MV-4-11 (cell line): Measurements from ENCODE around the gene NDUFS3.
"Not testable (repeated sequence)": the region's sequence is repeated elsewhere in the genome, so short reads cannot be mapped to it uniquely, and the experiment has no call there.

Source experiments
- DNase-seq: peaks from one replicate; lab custom pipeline; 2025; lab: John Stamatoyannopoulos, UW

Gene NDUFS3

DNA sequence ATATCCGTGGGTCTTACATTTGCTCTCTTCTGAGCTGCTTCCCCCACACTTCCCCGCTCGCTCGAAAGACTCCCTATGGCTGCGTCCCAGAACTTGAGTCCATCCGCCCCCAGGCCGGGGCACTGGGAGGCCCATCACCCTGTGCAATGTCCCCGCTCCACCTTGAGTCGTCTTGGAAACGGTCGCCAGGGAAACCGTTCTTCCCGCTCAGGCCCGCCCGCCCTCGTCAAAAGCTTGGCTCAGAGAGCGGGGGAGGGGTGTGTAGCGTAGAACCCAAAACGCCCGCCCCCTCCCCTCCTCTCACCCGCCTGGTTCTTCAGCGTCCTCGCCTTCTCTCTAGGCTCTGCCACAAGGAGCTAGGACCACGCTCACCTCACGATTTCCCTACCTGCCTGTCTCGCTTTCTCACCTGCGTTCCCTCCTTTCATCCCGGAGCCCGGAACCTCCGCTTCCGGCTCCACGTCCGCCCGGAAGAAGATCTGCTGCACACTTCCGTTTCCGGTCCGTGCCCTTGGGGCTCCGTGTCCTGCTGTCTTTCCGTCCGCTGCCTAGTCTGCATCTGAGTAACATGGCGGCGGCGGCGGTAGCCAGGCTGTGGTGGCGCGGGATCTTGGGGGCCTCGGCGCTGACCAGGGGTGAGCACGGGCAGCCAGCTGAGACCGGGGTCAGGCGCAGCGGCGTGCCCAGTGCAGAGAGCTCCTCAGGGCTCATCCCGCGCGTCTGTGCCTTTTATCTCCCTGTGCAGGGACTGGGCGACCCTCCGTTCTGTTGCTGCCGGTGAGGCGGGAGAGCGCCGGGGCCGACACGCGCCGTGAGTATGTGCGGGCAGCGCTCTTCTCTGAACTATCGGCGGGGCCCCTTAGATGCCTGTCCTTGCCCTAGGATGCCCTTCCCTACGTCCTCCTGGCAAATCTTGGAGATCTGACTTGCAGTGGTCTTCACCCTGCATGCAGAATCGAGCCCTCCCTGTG lies at the start of gene NDUFS3, which contains the start of gene KBTBD4:
Gene NDUFS3, plus strand, starts transcription at position 551 of the 971 bp plus-strand sequence. Its CDS starts 18 bp downstream, at position 569.
Gene KBTBD4, minus strand, starts transcription at position 447 of the 971 bp plus-strand sequence. Its CDS starts 19 bp downstream, at position 428.
- DNase-seq: peak; percentile 82

DNA sequence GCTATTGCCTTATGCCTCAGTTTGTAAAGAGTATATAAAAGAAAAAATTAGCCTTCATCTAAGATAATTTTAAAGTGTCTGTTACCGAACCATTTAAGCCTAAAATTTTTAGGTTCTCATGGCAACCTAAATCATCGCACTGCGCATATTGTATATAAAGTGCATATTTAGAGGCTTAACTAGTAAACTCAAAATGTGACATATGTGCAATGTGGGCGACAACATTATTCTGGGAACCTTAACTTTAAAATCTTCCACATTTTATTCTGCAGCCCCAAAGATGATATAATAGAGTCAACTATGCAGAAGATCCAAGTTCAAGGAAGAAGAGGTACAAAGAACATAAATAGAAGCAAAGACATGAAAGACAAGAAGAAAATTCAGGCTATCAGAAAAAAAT lies 48.9 kb upstream of the NDUFS3 start:
- DNase-seq: no peak

DNA sequence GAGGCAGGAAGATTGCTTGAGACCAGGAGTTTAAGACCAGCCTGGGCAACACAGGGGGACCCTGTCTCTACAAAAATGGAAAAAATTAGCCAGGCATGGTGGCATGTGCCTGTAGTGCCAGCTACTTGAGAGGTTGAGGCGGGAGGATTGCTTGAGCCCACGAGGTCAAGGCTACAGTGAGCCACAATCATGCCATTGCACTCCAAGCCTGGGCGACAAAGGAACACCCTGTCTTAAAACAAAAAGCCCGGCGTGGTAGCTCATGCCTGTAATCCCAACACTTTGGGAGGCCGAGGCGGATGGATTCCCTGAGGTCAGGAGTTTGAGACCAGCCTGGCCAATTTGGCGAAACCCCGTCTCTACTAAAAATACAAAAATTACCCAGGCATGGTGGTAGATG lies 48.2 kb upstream of the NDUFS3 start:
- not testable (repeated sequence) for DNase-seq

GRCh38 chr11:47531666-47532065 lies 47.2 kb upstream of the NDUFS3 start:
- DNase-seq: no peak

DNA sequence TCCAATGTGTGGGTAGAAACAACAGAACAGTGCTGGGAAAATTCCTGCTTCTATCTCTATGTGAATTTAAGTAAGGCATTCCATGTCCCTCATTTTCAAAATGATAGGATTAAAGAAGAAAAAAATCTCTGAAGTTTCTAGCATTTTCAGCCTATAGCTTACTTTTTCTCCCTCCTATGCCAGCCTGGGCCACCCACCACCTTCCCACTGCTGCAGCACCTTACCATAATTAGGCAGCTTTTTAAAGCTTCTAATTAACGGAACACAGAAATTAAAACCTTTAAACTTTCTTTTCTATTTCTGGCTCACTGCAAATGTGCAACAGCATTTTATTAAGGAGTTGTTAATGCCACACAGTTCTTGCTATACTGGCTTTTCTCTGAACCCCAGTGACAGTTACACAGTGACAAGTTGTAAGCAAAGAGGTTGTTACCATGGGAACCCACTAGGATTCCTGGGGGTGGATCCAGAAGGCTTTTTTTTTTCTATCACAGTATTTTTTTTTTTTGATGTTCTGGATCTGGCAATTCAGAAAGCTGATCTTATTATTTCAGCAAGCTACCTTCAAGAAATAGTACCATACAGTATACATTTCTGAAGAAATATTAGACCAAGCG lies 46.2 kb upstream of the NDUFS3 start:
- DNase-seq: no peak

- peak; percentile 85 for DNase-seq
Observed at GRCh38 chr11:47533690-47534151, 45.2 kb upstream of the NDUFS3 start.

DNA sequence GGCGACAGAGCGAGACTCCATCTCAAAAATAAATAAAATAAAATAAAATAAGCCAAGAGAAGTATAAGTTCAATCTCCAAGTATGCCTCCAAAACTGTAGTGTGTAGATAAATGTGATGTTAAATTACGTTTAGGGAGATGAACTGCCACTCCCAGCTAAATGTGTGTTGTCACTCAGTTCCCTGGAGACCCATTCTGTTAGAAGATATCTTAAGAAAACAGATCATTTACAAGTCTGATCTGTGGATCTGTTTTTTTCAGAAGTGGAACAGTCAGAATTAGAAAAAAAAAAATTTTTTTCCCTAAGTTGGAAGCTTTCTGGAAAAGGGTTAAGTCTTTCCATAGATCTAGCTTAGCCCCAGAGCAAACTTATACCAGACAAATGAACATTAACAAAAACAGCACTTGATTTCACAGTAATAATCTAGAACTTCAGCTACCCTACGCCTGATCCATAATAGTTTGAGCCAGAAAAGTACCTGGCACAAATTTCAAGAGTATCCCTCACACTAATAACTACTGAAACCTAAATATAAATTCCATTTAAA lies 44.1 kb upstream of the NDUFS3 start:
- DNase-seq: no peak

DNA sequence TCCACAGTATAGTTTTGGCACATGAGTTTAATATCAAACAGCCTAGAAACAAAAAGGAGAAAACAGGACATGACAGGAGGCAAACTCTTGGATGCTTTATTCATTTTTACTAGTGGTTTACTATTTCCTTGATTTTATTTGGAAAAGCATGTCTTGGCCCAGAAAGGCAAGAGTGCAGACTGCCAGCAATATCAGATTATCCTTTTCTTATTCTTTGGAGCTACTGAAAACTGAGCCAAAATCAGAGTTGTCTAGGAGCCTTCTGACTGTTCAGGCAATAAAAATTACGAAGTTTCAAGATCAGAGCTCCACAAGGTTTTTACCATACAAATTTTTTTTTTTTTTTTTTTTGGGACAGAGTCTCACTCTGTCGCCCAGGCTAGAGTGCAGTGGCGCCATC lies 42.0 kb upstream of the NDUFS3 start:
- no peak for DNase-seq

GRCh38 chr11:47538741-47539565 lies 39.9 kb upstream of the NDUFS3 start:
- DNase-seq: no peak

GRCh38 chr11:47539681-47540039 lies 39.2 kb upstream of the NDUFS3 start:
- DNase-seq: no peak

DNA sequence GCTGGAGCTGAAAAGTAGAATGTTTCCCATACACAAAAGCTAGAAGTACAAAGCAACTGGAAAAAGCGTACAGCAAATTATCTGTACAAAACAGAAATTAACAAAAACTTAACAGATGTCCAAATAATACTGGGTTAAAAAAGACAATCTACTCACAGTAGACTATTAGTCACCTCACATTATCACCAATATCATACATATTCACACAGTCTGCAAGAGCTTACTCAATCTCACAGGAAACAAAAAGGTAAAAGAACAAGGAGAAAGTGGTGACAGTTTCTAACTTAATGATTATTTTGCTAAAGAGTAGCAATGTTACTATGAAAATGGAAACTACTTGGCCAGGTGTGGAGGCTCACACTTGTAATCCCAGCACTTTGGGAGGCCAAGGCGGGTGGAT lies 37.8 kb upstream of the NDUFS3 start:
- DNase-seq: no peak

- no peak for DNase-seq
Observed at GRCh38 chr11:47545298-47545697, 33.6 kb upstream of the NDUFS3 start.

DNA sequence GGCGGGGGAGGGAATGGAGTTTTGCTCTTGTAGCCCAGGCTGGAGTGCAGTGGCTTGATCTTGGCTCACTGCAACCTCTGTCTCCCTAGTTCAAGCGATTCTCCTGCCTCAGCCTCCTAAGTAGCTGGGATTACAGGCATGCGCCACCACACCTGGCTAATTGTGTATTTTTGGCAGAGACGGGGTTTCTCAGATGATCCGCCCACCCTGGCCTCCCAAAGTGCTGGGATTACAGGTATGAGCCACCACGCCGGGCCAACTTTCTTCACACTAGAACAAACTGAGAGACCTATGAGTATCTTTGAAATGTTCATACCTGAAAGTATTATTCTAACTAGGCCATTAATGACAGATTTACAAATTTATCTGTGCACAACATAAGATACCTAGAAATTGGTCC lies 32.6 kb upstream of the NDUFS3 start:
- not testable (repeated sequence) for DNase-seq

- DNase-seq: no peak
Observed at GRCh38 chr11:47550288-47551047, 28.4 kb upstream of the NDUFS3 start.

DNA sequence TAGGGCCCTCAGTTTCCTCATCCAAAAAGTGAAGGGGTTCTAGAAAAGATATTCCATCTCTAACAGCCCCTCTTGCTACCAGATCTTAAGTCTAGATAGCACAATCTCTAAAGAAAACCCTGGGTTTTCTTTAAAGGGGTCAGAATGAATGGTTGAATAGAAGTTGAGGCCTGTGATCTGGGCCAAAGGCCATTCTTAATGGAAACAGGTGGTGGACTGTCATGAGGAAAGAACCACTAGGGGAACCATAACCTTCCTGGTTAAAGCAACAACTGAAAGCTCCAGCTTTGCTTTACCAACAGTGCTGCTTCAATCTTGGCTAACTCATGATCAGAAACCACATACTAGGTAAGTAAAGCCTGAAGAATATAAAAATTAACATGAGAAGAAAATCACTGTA lies 27.8 kb upstream of the NDUFS3 start:
- peak; percentile 27 for DNase-seq

DNA sequence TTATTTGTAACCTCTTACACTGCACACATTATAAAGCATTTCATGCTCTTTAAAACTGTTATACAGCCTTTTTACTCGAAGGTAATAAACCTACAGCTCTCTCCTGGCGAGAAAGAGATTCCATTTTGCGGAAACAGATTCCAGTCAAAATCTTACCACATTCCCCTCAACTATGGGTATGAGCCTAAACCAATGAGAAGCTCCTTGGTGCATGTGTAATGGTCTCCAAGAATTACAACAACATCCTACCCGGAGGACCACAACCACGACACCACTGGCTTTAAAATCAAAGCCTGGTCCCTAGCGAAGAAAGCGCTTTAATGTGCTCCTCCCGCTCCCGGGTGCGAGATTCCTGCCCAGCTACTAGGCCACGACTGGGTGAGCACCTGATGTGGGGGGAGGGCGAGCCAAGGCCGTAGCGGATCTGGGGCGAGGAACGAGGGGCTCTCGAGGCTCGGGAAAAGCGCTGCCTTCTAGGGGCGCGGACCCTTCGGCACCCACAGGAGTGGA lies 26.8 kb upstream of the NDUFS3 start:
- peak; percentile 48 for DNase-seq

- DNase-seq: peak; percentile 78
Observed at GRCh38 chr11:47552566-47553405, 26.1 kb upstream of the NDUFS3 start, which contains the start of gene CELF1. CELF1 (minus strand) TSS chr11:47553132; CDS start chr11:47499523, 53,609 bp downstream.

GRCh38 chr11:47553406-47553743 lies 25.5 kb upstream of the NDUFS3 start:
- DNase-seq: no peak

DNA sequence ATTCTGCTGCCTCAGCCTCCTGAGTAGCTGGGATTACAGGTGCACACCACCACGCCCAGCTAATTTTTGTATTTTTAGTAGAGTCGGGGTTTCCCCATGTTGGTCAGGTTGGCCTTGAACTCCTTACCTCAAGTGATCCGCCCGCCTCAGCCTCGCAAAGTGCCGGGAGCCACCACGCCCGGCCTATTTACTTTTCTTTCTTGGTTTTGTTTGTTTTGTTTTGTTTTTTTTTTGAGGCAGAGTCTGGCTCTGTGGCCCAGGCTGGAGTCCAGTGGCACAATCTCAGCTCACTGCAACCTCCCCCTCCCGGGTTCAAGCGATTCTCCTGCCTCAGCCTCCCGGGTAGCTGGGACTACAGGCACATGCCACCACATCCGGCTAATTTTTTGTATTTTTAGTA lies 21.9 kb upstream of the NDUFS3 start:
- not testable (repeated sequence) for DNase-seq

DNA sequence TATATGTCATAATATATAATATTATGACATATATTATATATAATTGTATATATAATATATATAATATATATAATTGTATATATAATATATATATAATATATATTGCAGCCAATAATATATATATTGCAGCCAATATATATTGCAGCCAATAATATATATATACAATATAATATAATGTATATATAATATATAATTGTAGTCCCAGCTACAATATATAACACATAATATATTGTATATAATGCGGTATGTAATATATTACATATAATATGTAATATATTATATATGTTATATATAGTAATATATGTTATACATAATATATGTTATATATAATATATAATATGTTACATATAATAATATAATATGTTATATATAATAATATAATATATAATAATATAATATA lies 20.2 kb upstream of the NDUFS3 start:
- DNase-seq: no peak
